ENCODE results near the gene STARD9. TPM values are rescaled to one million over a fixed set of nuclear protein-coding genes. Genes with fewer than 3 reads are reported as not detected.
"Not testable (repeated sequence)": the region's sequence is repeated elsewhere in the genome, so short reads cannot be mapped to it uniquely, and the experiment has no call there.

STARD9 gene
- total and polyA plus RNA-seq, 5 donors from 2014 or later = 0.07 to 9.8 (median 0.16) TPM

GRCh38 chr15:42593143-42593542 is 17.7 kb downstream of the STARD9 start:
- Histone ChIP-seq H3K27ac (ENCODE audit: insufficient read depth, low read length, poor library complexity, severe bottlenecking) (no peak overlapping the region), H3K36me3 (ENCODE audit: control insufficient read depth, insufficient read depth, low read length) (no peaks in the 10 kb centered on the region), H3K4me1 (ENCODE audit: control insufficient read depth, insufficient read depth, low read length, poor library complexity, severe bottlenecking) (no peaks in the 10 kb centered on the region), H3K9me3 (ENCODE audit: control insufficient read depth in 2 of 2, low read length in 2 of 2) (no peaks in the 10 kb centered on the region), H3K27me3 (ENCODE audit: control insufficient read depth, insufficient read depth, low read length) (no peaks in the 10 kb centered on the region), H3K4me3 (ENCODE audit: low read depth, low read length) (no peak overlapping the region)
- Mint-ChIP-seq H3K4me1 (peaks cover 0 to 2% (median 0%) of the 10 kb centered on the region in 4 donors), H3K36me3 (peaks cover 20% of the 10 kb centered on the region), H3K4me3 (no peak overlapping the region), H3K27ac (no peak overlapping the region), H3K9me3 (no peaks in the 10 kb centered on the region), H3K27me3 (no peaks in the 10 kb centered on the region)
- DNase-seq = no peak
- ATAC-seq (ENCODE audit: low read depth in 2 of 2) = no peak

GRCh38 chr15:42594095-42594494 is 18.7 kb downstream of the STARD9 start:
- Mint-ChIP-seq H3K4me3 (no peak overlapping the region), H3K27me3 (no peaks in the 10 kb centered on the region), H3K4me1 (peaks cover 0 to 2% (median 0%) of the 10 kb centered on the region in 4 donors), H3K27ac (no peak overlapping the region), H3K9me3 (no peaks in the 10 kb centered on the region), H3K36me3 (peaks cover 17% of the 10 kb centered on the region)
- ATAC-seq (ENCODE audit: low read depth in 2 of 2) = no peak
- Histone ChIP-seq H3K4me3 (ENCODE audit: low read depth, low read length) (no peak overlapping the region), H3K9me3 (ENCODE audit: control insufficient read depth in 2 of 2, low read length in 2 of 2) (no peaks in the 10 kb centered on the region), H3K27me3 (ENCODE audit: control insufficient read depth, insufficient read depth, low read length) (no peaks in the 10 kb centered on the region), H3K36me3 (ENCODE audit: control insufficient read depth, insufficient read depth, low read length) (no peaks in the 10 kb centered on the region), H3K4me1 (ENCODE audit: control insufficient read depth, insufficient read depth, low read length, poor library complexity, severe bottlenecking) (no peaks in the 10 kb centered on the region), H3K27ac (ENCODE audit: insufficient read depth, low read length, poor library complexity, severe bottlenecking) (no peak overlapping the region)
- no peak for DNase-seq

GRCh38 chr15:42595626-42596240 is 20.3 kb downstream of the STARD9 start:
- H3K27ac ChIP-seq (ENCODE audit: insufficient read depth, low read length, poor library complexity, severe bottlenecking) = no peak overlapping the region
- no peaks in the 10 kb centered on the region for H3K4me1 ChIP-seq (ENCODE audit: control insufficient read depth, insufficient read depth, low read length, poor library complexity, severe bottlenecking)
- ATAC-seq (ENCODE audit: low read depth in 2 of 2) (no peak), DNase-seq (no peak)
- Mint-ChIP-seq H3K4me1 (peaks cover 0 to 2% (median 0%) of the 10 kb centered on the region in 4 donors), H3K36me3 (peaks cover 16% of the 10 kb centered on the region), H3K27me3 (no peaks in the 10 kb centered on the region), H3K9me3 (no peaks in the 10 kb centered on the region), H3K27ac (no peak overlapping the region), H3K4me3 (no peak overlapping the region)
- H3K27me3 ChIP-seq (ENCODE audit: control insufficient read depth, insufficient read depth, low read length) = no peaks in the 10 kb centered on the region
- H3K4me3 ChIP-seq (ENCODE audit: low read depth, low read length) = no peak overlapping the region
- H3K36me3 ChIP-seq (ENCODE audit: control insufficient read depth, insufficient read depth, low read length) = no peaks in the 10 kb centered on the region
- no peaks in the 10 kb centered on the region for H3K9me3 ChIP-seq (ENCODE audit: control insufficient read depth in 2 of 2, low read length in 2 of 2)

- DNase-seq; H3K36me3 ChIP-seq (ENCODE audit: control insufficient read depth, insufficient read depth, low read length); H3K4me3 ChIP-seq (ENCODE audit: low read depth, low read length); H3K27me3 Mint-ChIP-seq; H3K9me3 Mint-ChIP-seq; H3K27me3 ChIP-seq (ENCODE audit: control insufficient read depth, insufficient read depth, low read length); H3K4me3 Mint-ChIP-seq; ATAC-seq (ENCODE audit: low read depth in 2 of 2); H3K27ac Mint-ChIP-seq; H3K9me3 ChIP-seq (ENCODE audit: control insufficient read depth in 2 of 2, low read length in 2 of 2); H3K36me3 Mint-ChIP-seq; H3K27ac ChIP-seq (ENCODE audit: insufficient read depth, low read length, poor library complexity, severe bottlenecking): not testable (repeated sequence)
- peaks cover 20% of the 10 kb centered on the region for H3K4me1 ChIP-seq (ENCODE audit: control insufficient read depth, insufficient read depth, low read length, poor library complexity, severe bottlenecking)
- H3K4me1 Mint-ChIP-seq = peaks cover 11 to 30% (median 21%) of the 10 kb centered on the region in 4 donors
Observed at GRCh38 chr15:42601316-42601715, 25.9 kb downstream of the STARD9 start.

GRCh38 chr15:42602501-42602900 is 27.1 kb downstream of the STARD9 start:
- Histone ChIP-seq H3K36me3 (ENCODE audit: control insufficient read depth, insufficient read depth, low read length) (no peaks in the 10 kb centered on the region), H3K27me3 (ENCODE audit: control insufficient read depth, insufficient read depth, low read length) (no peaks in the 10 kb centered on the region), H3K4me3 (ENCODE audit: low read depth, low read length) (no peak overlapping the region), H3K9me3 (ENCODE audit: control insufficient read depth in 2 of 2, low read length in 2 of 2) (no peaks in the 10 kb centered on the region), H3K27ac (ENCODE audit: insufficient read depth, low read length, poor library complexity, severe bottlenecking) (no peak overlapping the region), H3K4me1 (ENCODE audit: control insufficient read depth, insufficient read depth, low read length, poor library complexity, severe bottlenecking) (peaks cover 26% of the 10 kb centered on the region)
- Mint-ChIP-seq H3K4me1 (peaks cover 11 to 37% (median 22%) of the 10 kb centered on the region in 4 donors), H3K27ac (no peak overlapping the region), H3K9me3 (no peaks in the 10 kb centered on the region), H3K27me3 (no peaks in the 10 kb centered on the region), H3K36me3 (peaks cover 5% of the 10 kb centered on the region), H3K4me3 (no peak overlapping the region)
- no peak for ATAC-seq (ENCODE audit: low read depth in 2 of 2)
- DNase-seq = no peak

- H3K4me1 ChIP-seq (ENCODE audit: control insufficient read depth, insufficient read depth, low read length, poor library complexity, severe bottlenecking) = peaks cover 41% of the 10 kb centered on the region
Observed at GRCh38 chr15:42603978-42604377, 28.6 kb downstream of the STARD9 start.

GRCh38 chr15:42604894-42605744 is 29.7 kb downstream of the STARD9 start:
- H3K4me1 Mint-ChIP-seq = peaks cover 28 to 57% (median 38%) of the 10 kb centered on the region in 4 donors
- H3K4me3 ChIP-seq (ENCODE audit: low read depth, low read length) = peak overlapping the region; percentile 28
- H3K4me3 Mint-ChIP-seq = peak overlapping the region; percentile 42 to 86 (median 83)
- no peaks in the 10 kb centered on the region for H3K27me3 Mint-ChIP-seq
- H3K27me3 ChIP-seq (ENCODE audit: control insufficient read depth, insufficient read depth, low read length) = no peaks in the 10 kb centered on the region
- H3K36me3 Mint-ChIP-seq = peaks cover 2% of the 10 kb centered on the region
- ATAC-seq (ENCODE audit: low read depth in 2 of 2) (peak; percentile 53 to 63), DNase-seq (peak in 2 of 3 donors; percentile 29 to 61)
- H3K27ac Mint-ChIP-seq = peak overlapping the region; percentile 80 to 92 (median 91)
- peaks cover 43% of the 10 kb centered on the region for H3K4me1 ChIP-seq (ENCODE audit: control insufficient read depth, insufficient read depth, low read length, poor library complexity, severe bottlenecking)
- no peaks in the 10 kb centered on the region for H3K9me3 ChIP-seq (ENCODE audit: control insufficient read depth in 2 of 2, low read length in 2 of 2)
- no peaks in the 10 kb centered on the region for H3K9me3 Mint-ChIP-seq
- H3K36me3 ChIP-seq (ENCODE audit: control insufficient read depth, insufficient read depth, low read length) = no peaks in the 10 kb centered on the region
- peak overlapping the region; percentile 15 for H3K27ac ChIP-seq (ENCODE audit: insufficient read depth, low read length, poor library complexity, severe bottlenecking)

More at GRCh38 chr15:42603978-42604377, 28.6 kb downstream of the STARD9 start:
- Mint-ChIP-seq H3K27ac (peak overlapping the region in 2 of 3 donors; percentile 3 to 67), H3K36me3 (peaks cover 5% of the 10 kb centered on the region), H3K4me1 (peaks cover 25 to 51% (median 34%) of the 10 kb centered on the region in 4 donors), H3K4me3 (no peak overlapping the region), H3K27me3 (no peaks in the 10 kb centered on the region), H3K9me3 (no peaks in the 10 kb centered on the region)
- no peaks in the 10 kb centered on the region for H3K9me3 ChIP-seq (ENCODE audit: control insufficient read depth in 2 of 2, low read length in 2 of 2)
- no peak overlapping the region for H3K4me3 ChIP-seq (ENCODE audit: low read depth, low read length)
- ATAC-seq (ENCODE audit: low read depth in 2 of 2) (no peak), DNase-seq (no peak)
- no peaks in the 10 kb centered on the region for H3K27me3 ChIP-seq (ENCODE audit: control insufficient read depth, insufficient read depth, low read length)
- no peak overlapping the region for H3K27ac ChIP-seq (ENCODE audit: insufficient read depth, low read length, poor library complexity, severe bottlenecking)
- no peaks in the 10 kb centered on the region for H3K36me3 ChIP-seq (ENCODE audit: control insufficient read depth, insufficient read depth, low read length)
